Activated CD4-positive, CD25-positive, alpha-beta regulatory T cell treated with anti-CD3 and anti-CD28 coated beads, Interleukin-2, amount 50 U/mL, for 72 hours (primary cell): ENCODE measurements around the gene AOPEP.

Source experiments
- DNase-seq: peaks from one replicate; pipeline ENCODE4 v3.0.0; 2021

AOPEP gene

GRCh38 chr9:94975480-94975879 is 249.0 kb downstream of the AOPEP start:
- no peak for DNase-seq

DNA sequence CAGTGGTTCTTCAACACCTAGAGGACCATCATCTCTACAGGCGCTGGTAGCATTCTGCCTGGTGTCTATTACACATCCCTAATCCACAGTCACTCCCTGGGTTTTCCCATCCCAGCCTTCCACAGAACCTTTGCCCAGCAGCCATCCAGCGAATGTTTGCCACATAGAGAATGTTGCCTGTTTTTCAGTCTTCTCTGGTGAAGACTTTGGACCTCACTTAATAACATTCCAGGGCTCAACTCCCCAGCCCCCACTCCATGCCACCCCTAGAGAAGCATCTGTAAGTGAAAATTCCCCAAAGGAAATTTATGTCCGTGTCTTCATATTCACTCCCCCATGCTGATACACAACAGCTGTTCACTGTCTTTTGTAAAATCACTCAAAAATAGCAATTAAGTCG is 249.6 kb downstream of the AOPEP start:
- DNase-seq = no peak

DNA sequence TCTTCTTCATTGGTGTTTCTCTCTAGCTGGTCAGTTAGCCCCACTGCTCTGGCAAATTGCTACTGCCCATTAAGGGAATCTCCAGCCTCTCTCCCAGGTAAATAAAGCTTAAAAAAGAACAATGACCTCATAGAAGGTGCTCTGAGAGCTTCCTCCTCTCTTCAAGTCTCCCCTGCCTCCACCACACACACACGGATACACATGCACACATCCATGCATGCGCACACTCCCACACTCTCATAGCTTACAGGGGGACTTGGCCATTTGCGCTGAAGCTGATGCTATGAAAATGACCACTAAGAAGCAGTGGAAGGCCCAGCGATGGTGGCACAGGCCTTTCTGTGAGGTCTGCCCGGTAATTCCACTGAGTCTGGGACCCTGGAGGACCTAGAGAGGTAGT is 250.9 kb downstream of the AOPEP start:
- DNase-seq = no peak

GRCh38 chr9:94979904-94980507 is 253.5 kb downstream of the AOPEP start:
- no peak for DNase-seq

DNA sequence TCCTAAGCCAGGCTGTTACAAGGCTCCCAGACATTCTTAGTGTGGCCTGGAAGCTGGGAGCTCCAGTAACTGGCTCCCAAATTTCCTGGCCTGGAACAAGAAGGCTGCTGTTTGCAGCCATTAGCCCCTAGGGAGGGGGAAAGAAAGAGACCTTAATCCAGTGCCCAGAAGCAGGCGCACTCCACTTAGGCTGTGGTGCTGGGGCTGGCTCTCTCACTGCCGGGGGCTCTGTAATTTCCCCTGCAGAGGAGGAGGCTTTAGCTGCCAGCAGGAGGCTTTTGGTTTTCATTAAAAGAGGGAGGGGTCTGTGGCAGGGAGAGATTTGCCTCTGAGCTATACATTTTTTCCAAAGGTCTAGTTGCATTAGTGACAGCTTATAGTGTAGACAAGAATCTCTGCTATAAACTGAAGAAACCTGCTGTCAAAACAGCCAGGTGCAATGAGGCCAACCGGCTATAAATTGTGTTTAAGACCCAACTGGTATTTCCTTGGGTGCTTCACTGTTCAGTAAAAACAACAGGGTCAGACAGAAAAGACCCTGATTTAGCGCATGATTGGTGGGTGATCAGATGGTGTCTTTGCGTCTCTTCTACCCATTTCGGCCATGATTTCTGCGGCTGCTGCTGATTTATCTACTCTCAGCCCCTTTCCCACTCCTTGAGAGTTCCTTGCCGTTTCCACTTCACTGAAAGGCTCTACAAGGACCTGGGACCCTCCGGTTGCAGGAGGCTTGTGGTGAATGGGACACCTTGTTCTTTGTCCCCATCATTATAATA is 254.6 kb downstream of the AOPEP start:
- DNase-seq = no peak

DNA sequence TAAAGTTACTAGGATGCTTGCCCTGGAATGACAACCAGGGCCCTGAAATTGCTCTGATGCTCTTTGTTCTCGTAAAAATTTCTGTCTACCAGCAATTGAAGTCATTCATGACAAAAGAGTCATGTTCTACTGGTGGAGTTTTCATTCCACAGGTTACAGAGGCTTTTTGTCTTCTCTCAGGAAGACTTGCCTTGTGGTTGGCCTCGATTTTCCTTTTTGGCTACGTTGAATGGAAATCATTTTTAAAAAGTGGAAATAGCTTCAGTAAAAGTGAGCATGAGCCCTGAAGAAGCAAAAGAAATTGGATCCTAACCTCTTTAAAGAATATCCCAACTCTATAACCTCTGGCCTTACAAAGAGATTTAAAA is 255.2 kb downstream of the AOPEP start:
- no peak for DNase-seq

- no peak for DNase-seq
Observed at GRCh38 chr9:94982211-94982610, 255.7 kb downstream of the AOPEP start.

- DNase-seq = no peak
Observed at GRCh38 chr9:94983552-94983951, 257.1 kb downstream of the AOPEP start.

DNA sequence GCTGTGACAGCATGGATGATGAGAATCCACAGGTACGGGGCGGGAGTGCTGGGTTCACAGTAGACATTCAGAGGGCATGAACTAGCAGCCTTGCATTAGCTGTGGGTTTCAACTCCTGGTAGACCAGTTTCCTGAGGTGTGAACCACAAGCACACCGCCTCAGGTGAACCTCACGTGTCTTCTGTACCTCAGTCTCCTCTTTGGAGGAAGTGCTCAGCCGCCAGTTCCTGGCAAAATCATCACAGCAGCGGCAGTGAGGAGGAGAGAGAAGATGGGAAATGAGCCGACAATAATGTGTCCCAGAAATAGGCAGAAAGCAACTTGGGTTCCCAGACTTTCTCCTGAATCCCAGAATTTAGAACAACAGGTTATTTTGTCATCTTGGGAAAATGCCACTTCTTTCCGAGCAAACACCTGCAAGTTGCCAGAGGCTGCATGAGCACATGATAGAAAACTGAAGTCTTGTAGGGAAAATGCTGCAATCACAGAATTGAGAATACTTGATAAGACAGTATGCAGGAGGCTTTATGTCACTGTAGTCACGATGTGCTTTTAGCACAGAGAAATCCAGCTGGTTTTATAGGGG is 258.5 kb downstream of the AOPEP start:
- no peak for DNase-seq

- DNase-seq = no peak
Observed at GRCh38 chr9:94985649-94986048, 259.1 kb downstream of the AOPEP start.

DNA sequence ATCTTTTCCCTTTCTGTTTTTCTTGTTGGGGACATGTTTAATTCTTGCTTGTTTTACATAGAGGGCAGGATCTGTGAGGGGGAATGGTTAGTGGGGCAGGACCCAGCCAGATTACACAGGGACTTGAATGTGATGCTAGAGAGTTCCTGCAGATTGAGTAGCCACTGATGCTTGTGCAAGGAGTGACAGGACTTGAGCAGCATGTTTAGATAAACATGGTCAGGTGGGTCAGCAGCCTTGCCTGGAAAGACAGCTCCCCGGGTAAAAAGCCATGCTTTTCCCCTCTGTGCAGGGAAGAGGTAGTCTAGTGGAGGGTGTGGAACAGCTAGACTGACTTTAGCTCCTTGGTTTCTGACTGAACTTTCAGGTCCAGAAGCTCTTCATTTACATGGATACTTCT is 261.2 kb downstream of the AOPEP start:
- no peak for DNase-seq

- no peak for DNase-seq
Observed at GRCh38 chr9:94990897-94991561, 264.5 kb downstream of the AOPEP start.

DNA sequence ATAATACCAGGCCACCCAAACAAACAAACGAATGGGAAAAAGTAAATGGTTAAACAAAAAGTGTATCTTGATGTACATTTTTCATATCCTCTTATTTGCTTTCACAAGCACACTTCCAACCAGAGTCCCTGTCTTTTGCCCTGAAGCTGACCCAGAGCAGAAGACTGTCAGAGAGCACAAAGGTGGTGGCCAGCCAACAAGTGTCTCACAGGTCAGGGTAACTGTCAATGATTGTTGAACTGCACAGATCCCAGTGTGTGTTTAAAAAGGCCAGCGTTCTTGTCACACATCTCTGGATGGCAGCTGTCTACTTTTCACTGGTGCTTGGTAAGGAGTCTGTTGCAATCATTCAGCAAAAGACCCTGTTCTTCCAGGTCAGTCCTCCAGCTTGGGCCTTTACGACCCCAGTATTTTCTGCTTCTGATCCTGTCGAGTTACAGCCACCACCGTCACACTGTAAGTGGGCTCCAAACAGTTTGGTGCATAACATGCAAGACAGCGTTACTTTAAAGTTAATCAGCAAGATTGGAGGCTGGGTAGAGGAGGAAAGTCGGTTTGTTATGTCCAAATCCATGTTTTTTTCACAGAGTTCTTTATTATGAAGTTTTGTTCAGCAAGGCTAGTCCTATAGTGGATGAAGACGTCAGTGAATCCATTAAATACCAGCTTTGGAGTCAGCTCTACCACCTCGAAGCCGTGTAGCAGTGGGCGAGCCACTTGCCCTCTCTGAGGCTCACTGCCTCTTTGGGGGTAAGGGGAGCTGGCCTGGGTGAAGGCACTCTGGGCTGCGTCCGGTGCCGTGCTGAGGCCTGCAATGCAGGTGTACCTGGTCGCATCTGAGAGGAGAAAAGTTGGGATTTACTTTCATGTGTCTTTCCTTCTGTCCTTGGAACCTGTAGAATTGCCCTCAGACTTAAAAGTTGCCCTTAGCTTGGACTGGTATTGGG is 265.7 kb downstream of the AOPEP start:
- DNase-seq = no peak

DNA sequence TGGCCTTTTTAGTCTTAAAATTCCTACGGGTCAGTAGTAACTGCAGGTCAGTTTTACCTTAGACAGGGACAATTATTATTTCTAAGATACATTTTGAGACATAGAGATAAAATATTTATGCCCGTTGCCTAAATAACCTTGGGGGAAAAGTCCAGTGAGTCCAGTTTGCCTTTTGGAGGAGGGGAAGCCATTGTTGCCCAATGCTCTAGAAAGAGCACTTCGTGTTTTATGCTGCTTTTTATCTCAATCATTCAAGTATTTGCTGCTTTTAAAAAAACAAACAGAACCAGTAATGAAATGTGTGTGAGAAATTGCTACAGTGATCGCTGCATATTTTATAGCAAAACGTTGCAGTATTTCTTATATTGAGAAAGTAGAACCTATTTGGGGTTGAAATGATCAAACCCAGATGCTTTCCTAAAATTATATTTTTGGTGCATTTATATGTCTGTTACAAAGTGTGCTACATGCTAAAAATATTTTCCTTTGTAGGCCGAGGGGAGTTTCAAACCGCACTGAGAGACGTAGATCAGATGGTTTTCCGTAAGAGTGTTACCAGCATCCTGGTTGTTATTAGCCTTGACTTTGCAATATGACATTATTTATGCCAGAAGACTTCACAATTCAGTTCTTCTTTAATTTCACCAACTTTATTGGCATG is 266.8 kb downstream of the AOPEP start:
- DNase-seq = no peak

- DNase-seq = no peak
Observed at GRCh38 chr9:94993821-94994165, 267.3 kb downstream of the AOPEP start.

DNA sequence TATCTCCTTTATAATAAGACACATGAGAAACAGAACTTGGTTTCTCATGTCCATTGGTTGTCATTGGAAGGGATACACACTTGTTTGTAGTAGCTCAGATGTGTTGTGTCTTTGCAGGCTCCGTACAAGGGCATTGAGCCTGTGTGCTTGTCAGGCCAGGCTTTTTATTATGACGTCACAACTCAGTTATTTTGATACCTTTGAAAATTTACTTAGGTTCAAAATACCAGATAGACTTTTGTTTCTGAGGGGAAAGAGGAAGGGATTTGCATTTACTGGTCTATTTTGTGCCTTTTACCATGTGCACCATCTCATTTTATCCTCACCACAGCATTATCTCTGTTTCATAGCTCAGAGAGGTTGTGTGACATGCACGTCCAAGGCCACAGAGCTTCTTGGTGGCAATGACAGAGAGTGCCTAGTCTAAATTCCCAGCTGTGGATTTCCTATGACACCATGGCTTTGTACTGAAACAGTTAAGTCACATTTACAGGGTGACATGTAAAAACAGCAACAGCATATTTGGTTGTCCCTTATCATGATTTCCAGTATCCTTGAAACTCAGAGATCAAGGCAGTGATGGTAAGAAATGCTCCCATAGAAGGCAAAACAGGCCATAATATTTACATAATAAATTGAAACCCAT is 268.7 kb downstream of the AOPEP start:
- no peak for DNase-seq

- no peak for DNase-seq
Observed at GRCh38 chr9:94996641-94997040, 270.1 kb downstream of the AOPEP start.

DNA sequence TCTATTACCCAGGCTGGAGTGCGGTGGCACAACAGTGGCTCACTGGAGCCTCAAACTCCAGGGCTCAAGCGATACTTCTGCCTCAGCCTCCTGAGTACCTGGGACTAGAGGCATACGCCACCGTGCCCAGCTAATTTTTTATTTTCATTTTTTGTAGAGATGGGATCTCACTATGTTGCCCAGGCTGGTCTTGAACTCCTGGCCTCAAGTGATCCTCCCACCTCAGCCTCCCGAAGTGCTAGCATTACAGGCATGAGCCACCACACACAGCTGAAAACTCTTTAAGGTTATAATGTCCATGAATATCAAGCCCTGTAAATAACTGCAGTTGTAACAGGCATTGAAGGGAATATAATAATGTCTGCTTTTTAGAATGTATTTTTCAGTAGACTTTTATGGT is 271.2 kb downstream of the AOPEP start:
- DNase-seq = no peak

DNA sequence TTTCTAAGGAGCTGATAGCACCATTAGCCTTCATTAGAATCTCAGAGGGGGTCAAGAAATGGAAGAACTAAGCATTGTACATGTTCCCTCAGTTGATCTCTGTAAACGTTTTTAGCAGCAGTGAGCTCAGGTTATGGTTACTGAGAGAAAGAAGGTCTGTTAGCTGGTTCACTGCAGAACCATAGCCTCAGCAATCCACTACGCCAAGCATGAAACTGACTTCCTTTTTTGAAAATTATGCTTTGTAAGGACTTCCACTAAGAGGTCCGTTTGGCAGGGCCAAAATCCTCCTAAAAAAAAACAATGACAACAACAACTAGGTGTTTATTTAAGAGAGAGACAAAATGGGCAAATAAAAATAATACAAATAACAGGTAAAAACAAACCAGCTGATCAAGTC is 273.3 kb downstream of the AOPEP start:
- no peak for DNase-seq

DNA sequence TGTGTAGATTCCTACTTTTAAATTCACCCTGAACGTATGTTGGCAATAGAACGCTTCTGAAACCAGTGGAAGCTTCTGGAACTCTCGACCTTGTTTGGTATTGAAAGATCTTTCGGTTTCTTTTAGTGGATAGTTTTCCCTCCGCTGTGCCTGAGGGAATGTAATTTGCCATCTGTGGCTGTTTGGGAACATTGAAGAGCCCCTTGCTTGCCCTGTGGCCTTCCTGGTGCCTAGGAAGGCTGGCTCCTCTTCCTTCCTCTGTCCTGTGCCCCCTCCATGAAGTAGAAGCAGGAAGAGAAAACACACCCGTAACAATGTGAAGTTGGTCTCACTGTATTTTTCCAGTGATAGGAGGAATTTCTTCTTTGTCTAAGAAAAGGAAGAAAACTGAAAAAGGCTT is 274.3 kb downstream of the AOPEP start:
- no peak for DNase-seq

DNA sequence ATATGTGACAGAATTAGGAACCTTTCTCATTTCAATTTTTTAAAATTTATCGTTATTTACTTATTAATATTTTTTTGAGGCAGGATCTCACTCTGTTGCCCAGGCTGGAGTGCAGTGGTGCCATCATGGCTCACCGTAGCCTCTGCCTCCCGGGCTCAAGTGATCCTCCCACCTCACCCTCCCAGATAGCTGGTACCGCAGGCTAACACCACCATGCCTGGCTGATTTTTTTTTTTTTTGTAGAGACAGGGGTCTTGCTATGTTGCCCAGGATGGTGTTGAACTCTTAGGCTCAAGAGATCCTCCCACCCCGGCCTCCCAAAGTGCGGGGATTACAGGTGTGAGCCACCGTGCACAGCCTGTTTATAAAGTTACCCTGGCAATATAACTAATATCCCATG is 275.2 kb downstream of the AOPEP start:
- no peak for DNase-seq
